ENCODE results near the gene GGPS1. TPM values are rescaled to one million over a fixed set of nuclear protein-coding genes. Genes with fewer than 3 reads are reported as not detected.
"Not testable (repeated sequence)": the region's sequence is repeated elsewhere in the genome, so short reads cannot be mapped to it uniquely, and the experiment has no call there.

Gene GGPS1
- total RNA-seq, 1 donor from 2014 or later: 24.6 TPM

DNA sequence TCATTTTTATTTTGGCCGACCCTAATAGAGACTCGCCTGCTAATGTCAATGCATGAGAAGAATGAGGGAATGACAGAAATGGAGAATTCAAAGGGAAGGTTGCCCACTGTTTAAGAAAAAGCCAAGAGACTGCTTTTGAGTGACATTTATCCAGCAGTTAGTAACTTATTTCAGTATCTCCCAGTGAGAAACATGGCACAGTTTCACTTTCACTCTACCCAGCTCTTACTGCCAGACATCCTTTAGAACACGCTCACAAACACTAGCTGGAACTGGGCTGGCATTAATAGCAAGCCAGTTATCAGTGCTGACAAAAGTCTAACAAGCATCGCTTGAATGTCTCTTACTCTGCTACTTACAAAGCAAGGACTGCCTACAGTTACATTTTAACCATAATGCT, 8.5 kb downstream of the GGPS1 start:
- DNase-seq (ENCODE audit: extremely low read depth, low read depth, low spot score): no peak

DNA sequence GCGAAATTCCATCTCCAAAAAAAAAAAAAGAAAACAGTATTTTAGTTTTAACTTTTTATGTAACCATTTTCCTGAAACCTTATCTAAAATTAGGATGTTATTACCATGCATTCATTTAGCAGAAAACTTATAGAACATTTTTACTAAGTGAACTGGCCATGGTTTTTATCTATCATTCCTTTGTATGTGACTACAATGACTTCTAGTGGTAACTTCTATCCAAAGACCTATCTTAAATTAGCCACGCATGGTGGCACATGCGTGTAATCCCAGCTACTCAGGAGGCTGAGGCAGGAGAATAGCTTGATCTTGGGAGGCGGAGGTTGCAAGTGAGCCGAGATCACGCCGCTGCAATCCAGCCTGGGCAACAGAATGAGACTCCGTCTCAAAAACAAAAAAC, 11.4 kb downstream of the GGPS1 start:
- DNase-seq (ENCODE audit: extremely low read depth, low read depth, low spot score): no peak

DNA sequence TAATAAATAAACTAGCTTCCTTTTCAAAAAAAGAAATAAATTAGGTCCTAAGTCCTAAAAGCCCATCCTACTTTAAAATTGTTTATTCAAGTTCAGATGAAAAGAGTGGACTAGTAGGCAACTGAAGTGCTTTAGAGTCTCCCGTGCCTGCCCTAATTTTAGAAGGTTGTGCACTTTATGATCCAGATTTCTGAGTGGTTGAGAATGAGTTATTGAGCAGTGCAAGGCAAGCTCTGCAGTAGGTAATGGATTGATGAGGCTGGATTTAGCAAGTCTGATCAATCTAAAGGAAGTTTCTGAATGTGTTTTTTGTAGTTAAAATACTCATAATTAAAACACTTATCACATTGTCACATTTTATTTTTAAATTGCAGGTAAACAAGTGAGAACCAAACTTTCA, 13.0 kb downstream of the GGPS1 start:
- DNase-seq (ENCODE audit: extremely low read depth, low read depth, low spot score): no peak

DNA sequence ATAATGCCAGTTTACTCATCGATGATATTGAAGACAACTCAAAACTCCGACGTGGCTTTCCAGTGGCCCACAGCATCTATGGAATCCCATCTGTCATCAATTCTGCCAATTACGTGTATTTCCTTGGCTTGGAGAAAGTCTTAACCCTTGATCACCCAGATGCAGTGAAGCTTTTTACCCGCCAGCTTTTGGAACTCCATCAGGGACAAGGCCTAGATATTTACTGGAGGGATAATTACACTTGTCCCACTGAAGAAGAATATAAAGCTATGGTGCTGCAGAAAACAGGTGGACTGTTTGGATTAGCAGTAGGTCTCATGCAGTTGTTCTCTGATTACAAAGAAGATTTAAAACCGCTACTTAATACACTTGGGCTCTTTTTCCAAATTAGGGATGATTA, 13.7 kb downstream of the GGPS1 start:
- no peak for DNase-seq (ENCODE audit: extremely low read depth, low read depth, low spot score)

DNA sequence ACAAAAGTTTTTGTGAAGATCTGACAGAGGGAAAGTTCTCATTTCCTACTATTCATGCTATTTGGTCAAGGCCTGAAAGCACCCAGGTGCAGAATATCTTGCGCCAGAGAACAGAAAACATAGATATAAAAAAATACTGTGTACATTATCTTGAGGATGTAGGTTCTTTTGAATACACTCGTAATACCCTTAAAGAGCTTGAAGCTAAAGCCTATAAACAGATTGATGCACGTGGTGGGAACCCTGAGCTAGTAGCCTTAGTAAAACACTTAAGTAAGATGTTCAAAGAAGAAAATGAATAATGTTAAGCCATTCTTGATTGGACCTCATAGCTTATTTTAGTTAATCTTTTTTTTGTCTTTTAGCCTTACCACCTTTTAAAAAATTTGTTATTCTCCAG, 14.1 kb downstream of the GGPS1 start:
- DNase-seq (ENCODE audit: extremely low read depth, low read depth, low spot score): no peak

DNA sequence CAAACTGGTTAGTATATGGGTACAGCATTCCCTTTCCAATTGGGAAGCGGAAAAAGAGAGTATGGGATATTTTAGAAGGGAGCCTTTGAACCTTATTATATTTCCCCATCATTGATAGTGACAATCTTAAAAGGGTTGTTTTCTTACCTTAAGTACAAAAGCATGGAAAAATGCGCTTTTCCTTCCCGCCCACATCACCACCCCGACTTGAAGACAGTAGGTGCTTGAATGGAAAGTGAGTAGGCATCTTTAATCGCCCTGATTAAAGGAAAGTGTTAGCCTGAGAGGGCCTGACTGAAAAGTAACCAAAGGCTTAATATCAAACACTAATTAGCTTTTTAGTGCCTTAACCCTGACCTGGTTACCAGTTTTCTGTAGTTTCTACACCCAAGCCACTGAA, 15.4 kb downstream of the GGPS1 start:
- no peak for DNase-seq (ENCODE audit: extremely low read depth, low read depth, low spot score)

DNA sequence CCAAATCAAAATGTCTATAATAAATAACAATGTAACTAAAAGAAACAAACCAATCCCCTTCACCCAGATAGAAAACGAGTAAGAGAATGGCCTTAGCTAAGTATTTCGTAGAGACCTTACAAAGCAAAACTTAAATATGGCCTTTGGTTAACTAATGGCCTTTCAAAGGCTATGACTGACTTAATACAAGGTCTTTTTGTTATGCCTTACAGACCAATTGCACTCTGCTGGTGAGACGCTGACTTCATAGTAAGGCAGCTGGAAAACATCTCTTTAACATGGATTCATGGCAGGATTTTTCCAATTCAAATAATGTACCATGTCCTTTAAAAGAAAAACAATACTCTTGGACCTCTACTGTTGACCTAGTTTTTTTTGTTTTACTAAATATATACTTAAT, 23.1 kb downstream of the GGPS1 start:
- DNase-seq (ENCODE audit: extremely low read depth, low read depth, low spot score): no peak

DNA sequence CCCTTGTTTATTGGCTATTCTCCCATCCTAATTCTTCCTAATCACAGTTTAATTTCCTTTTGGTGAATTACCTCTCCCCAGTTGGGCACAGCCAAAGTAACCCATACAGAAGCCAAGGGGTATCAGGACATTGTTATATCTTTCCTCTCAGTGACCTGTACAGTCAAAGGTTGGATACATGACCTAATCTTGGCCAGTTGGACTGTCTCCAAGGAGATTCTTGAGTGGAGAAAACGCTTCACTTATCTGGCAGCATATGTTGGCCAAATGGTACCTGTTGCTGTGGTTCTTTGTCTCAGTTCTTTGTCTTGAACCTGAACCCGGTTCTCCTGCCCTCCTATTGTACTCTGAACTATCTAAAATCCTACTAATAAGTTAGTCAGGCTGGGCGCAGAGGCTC, 23.5 kb downstream of the GGPS1 start:
- no peak for DNase-seq (ENCODE audit: extremely low read depth, low read depth, low spot score)

DNA sequence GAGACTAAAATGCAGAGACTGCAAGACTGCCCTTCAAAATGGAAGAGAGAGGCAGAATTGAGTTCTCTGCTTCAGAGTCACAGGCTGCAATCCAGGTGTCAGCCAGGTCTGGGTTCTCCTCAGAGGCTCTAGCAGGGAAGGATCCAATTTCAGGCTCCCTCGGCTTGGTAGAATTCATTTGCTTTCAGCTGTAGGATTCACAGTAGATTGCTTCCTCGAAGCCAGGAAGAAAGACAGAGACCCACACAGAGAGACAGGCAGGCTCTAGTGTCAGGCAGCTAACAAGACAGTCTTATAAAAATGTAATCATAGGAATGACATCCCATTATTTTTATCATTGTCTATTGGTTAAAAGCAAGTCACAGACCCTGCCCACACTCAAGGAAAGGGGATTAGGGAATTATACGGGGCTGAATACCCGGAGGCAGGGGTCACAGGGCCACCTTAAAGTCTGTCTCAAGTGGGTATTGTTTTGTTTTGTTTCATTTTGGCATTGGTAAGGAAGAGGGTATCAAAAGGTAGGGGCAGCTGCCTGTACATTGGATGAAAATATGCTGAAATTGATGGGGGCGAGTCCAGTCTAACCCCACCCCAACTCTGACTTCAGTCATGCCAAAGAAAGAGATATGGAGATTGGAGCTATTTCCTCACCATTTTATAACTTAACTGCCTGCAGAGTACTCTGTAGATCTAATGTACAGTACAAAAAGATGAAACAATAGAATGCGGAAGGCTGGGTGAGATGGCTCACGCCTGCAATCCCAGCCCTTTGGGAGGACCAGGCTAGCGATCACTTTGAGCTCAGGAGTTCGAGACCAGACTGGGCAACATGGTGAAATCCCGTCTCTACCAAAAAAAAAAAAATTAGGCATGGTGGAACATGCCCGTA, 29.4 kb downstream of the GGPS1 start:
- DNase-seq (ENCODE audit: extremely low read depth, low read depth, low spot score): no peak

DNA sequence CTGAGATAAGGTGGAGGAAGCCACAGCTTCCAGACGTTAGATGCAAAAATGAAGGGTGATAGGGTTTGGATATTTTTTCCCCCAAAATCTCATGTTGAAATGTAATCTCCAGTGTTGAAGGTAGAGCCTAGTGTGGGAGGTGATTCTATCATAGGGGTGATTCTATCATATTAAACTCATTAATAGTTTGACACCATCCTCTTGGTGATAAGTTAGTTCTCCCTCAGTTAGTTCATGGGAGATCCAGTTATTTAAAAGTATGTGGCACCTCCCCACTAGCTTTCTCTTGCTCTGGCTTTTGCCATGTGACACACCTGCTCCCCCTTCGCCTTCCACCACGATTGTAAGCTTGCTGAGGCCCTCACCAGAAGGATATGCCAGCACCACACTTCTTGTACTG, 30.5 kb downstream of the GGPS1 start:
- no peak for DNase-seq (ENCODE audit: extremely low read depth, low read depth, low spot score)

DNA sequence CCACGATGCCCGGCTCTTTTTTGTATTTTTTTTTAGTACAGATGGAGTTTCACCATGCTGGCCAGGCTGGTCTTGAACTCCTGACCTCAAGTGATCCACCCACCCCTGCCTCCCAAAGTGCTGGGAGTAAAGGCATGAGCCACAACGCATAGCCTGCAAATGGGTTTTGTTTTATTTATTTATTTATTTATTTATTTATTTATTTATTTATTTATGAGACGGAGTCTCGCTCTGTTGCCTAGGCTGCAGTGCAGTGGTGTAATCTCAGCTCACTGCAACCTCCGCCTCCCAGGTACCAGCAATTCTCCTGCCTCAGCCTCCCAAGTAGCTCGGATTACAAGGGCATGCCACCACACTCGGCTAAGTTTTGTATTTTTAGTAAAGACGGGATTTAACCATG, 35.8 kb downstream of the GGPS1 start:
- DNase-seq (ENCODE audit: extremely low read depth, low read depth, low spot score): not testable (repeated sequence)

DNA sequence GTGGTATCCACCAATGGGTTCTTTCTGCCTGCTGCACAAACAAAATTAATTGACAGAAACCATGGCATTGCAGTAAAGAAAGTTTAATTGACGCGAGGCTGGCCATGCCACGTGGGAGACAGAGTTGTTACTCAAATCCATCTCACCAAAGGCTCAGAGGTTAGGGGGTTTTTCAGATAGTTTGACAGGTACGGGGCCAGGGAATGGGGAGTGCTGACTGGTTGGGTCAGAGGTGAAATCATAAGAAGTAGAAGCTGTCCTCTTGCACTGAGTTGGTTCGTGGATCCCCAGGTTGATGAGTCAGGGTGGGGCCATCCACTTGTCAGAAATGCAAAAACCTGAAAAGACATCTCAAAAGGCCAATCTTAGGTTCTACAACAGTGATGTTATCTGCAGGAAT, 37.9 kb downstream of the GGPS1 start:
- no peak for DNase-seq (ENCODE audit: extremely low read depth, low read depth, low spot score)

DNA sequence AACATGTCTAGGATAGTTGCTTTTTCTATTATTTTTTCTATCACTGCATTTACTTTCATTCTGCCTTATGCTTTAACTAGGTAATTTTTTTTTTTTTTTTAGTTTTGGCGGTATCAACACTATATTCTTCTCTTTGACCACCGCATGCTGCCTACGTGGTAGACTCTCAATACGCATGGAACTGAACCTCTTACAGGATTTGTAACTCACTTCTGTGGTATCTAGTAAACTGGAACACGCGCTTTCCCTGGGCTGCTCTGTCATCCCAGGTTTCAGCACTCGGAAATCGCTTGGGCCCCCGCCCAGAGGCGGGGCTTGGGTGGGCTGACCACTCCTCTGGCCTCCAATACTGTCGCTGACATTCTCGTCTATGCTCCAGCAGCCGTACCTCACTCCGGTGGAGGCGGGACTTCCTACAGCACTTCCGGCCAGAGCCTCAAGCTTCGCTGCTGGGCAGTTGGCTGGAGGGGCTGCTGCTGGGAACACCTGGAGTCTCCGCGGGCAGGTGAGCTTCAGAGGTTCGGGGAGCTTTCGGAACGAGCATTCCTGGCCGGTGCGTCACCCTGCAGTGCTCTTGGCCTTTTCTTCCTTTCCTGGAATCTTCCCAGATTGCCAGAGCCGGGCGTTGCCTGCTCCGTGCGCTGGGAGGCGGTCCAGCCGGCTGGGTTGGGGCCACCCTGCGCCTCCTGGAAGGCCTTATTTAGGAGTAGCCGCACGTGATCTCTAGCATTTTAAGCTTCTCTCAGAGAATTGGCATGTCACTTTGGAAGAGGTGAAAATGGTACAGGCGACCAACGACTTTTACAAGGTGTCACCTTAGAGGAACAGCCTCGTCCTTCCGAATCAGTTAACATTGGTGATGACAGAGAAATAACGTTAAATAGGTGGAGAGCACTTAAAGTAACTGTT, 38.9 kb downstream of the GGPS1 start, which contains the start of gene TBCE:
Gene TBCE (plus strand): TSS at position 428 of the 909 bp plus-strand sequence. CDS start 12,623 bp downstream, outside the sequence.
- DNase-seq (ENCODE audit: extremely low read depth, low read depth, low spot score): peak; percentile 66

DNA sequence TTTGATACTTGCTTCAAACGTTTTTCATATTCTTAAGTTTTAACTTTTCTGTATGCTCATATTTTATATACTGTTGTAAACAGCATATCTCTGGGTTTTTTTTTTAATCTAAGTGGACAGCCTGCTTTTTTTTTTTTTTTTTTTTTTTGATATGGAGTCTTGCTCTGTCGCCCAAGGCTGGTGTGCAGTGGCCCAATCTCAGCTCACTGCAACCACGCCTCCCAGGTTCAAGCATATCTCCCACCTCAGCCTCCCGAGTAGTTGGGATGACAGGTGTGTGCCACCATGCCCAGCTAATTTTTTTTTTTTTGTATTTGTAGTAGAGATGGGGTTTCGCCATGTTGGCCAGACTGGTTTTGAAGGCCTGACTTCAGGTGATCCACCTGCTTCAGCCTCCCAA, 40.1 kb downstream of the GGPS1 start:
- no peak for DNase-seq (ENCODE audit: extremely low read depth, low read depth, low spot score)

DNA sequence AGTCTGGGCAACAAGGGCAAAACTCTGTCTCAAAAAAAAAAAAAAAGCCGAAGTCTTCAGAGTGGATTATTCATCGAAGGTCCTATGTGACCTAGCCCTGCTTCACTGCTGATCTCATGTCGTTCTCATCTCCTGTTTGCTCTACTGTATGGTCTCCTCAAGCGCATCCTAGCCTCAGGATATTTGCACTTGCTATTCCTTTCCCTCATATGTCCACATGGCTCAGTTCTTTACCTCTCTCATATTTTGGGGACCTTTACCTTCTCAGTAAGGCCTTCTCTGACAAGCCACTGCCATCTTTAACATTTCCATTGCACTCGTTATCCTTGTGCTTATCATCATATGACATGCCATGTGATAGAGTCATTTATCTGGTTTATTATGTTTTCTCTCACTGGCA, 41.4 kb downstream of the GGPS1 start:
- no peak for DNase-seq (ENCODE audit: extremely low read depth, low read depth, low spot score)

DNA sequence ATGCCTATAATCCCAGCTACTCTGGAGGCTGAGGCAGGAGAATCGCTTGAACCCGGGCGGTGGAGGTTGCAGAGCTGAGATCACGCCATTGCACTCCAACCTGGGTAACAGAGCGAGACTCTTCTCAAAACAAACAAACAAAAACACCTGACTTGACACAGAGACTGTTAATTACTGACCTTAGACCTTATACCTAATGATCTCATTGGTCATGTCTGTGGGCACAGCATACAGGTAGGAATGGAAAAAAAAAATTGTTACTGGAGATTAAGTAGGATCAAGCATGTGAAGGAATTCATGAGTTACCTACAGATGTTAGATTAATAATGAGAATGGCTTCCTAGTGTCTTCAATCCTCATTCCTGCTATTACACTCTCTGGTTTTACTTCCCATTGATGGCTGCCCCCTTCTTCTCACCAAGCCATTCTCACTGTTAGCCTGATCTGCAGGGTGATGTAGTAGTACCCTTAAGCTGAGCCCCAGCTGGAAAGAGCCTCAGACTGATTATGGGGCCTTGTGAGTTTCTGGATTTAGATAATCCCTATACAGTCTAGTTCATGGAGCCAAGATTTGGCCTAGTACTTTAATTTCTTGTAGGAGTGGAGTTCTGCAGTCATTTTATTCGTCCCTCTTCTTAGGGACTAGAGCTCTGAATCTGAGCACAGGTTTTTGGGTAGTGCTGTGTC, 47.7 kb downstream of the GGPS1 start:
- DNase-seq (ENCODE audit: extremely low read depth, low read depth, low spot score): no peak

DNA sequence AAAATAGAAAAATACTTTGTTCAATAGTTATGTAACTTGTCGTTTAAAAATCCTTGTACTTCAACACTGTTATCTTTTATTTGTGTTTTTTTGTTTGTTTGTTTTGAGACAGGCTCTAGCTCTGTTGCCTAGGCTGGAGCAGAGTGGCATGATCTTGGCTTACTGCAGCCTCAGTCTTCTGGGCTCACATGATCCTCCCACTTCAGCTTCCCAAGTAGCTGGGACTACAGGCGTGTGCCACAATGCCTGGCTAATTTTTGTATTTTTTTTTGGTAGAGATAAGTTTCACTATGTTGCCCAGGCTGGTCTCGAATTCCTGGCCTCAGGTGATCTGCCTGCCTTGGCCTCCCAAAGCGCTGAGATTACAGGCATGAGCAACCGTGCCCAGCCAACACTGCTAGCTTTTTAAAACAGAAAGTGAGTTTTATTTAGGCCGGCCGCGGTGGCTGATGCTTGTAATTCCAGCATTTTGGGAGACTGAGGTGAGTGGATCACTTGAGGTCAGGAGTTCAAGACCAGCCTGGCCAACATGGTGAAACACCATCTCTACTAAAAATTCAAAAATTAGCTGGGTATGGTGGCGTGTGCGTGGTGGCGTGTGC, 49.9 kb downstream of the GGPS1 start:
- not testable (repeated sequence) for DNase-seq (ENCODE audit: extremely low read depth, low read depth, low spot score)

DNA sequence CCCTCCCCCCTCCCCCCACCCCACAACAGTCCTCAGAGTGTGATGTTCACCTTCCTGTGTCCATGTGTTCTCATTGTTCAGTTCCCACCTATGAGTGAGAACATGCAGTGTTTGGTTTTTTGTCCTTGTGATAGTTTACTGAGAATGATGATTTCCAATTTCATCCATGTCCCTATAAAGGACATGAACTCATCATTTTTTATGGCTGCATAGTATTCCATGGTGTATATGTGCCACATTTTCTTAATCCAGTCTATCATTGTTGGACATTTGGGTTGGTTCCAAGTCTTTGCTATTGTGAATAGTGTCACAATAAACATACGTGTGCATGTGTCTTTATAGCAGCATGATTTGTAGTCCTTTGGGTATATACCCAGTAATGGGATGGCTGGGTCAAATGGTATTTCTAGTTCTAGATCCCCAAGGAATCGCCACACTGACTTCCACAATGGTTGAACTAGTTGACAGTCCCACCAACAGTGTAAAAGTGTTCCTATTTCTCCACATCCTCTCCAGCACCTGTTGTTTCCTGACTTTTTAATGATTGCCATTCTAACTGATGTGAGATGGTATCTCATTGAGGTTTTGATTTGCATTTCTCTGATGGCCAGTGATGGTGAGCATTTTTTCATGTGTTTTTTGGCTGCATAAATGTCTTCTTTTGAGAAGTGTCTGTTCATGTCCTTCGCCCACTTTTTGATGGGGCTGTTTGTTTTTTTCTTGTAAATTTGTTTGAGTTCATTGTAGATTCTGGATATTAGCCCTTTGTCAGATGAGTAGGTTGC, 53.8 kb downstream of the GGPS1 start:
- not testable (repeated sequence) for DNase-seq (ENCODE audit: extremely low read depth, low read depth, low spot score)

DNA sequence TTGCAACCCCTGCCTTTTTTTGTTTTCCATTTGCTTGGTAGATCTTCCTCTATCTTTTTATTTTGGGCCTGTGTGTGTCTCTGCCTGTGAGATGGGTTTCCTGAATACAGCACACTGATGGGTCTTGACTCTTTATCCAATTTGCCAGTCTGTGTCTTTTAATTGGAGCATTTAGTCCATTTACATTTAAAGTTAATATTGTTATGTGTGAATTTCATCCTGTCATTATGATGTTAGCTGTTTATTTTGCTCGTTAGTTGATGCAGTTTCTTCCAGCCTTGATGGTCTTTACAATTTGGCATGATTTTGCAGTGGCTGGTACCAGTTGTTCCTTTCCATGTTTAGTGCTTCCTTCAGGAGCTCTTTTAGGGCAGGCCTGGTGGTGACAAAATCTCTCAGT, 57.3 kb downstream of the GGPS1 start:
- DNase-seq (ENCODE audit: extremely low read depth, low read depth, low spot score): not testable (repeated sequence)

DNA sequence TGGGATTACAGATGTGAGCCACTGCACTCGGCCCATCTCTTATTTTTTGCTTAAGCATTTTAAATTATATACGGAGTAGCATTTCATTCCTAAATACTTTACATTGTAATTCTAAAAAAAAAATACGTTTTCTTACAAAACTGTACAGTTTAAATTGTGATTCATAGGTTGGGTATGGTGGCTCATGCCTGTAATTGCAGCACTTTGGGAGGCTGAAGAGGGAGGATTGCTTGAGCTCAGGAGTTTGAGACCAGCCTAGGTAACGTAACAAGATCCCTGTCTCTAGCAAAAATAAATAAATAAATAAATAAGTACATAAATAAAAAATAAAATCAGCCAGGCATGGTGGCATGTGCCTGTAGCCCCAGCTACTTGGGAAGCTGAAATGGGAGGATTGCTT, 63.5 kb downstream of the GGPS1 start:
- no peak for DNase-seq (ENCODE audit: extremely low read depth, low read depth, low spot score)
